PC-3 (cell line): ENCODE results near the gene KATNA1. TPM values are rescaled to one million over a fixed set of nuclear protein-coding genes. Genes with fewer than 3 reads are reported as not detected.
A peak's percentile ranks its signal among the peaks of the same experiment; 100 is the strongest.

Source experiments
- ATAC-seq: fragments of 200-7000 bp; cut with Tn5 transposase; 2 replicates; pipeline ENCODE4 v1.9.1; 2020; ENCODE audit warnings: mild to moderate bottlenecking, moderate library complexity
- BruUV-seq: library from RNA; stranded (reverse); fragments of 400-500 nt; replicated peaks from 2 replicates; lab custom pipeline; 2021; lab: Mats Ljungman, UMichigan
- CTCF ChIA-PET: fragments of 300-600 bp; sonication (Branson Sonifier 250); formaldehyde crosslinking; loops from one replicate; lab custom pipeline; 2022; ENCODE audit warnings: antibody characterized with exemption; lab: Charles Lee
- POLR2A ChIA-PET: fragments of 300-600 bp; sonication (Branson Sonifier 250); formaldehyde crosslinking; loops from one replicate; lab custom pipeline; 2022; ENCODE audit warnings: antibody characterized with exemption; ENCODE audit not compliant: unreplicated experiment; lab: Charles Lee
- DNase-seq: peaks from one replicate; pipeline ENCODE4 v3.0.0-alpha.2; 2015
- H2AFZ ChIP-seq: fragments of 300-600 bp; sonication (generic); 2 replicates; pipeline ENCODE4 v1.6.0; 2016; ENCODE audit warnings: antibody characterized with exemption, low read length
- H3F3A ChIP-seq: fragments of 300-600 bp; sonication (generic); one replicate; pipeline ENCODE4 v1.6.0; 2017; ENCODE audit warnings: antibody characterized with exemption, low read length, control low read depth, mild to moderate bottlenecking; ENCODE audit not compliant: unreplicated experiment
- H3K27ac ChIP-seq: fragments of 300-600 bp; sonication (generic); 2 replicates; pipeline ENCODE4 v1.5.1; 2016; ENCODE audit warnings: mild to moderate bottlenecking, low read length
- H3K27me3 ChIP-seq: fragments of 300-600 bp; sonication (generic); 2 replicates; pipeline ENCODE4 v1.6.1; 2016; ENCODE audit warnings: low read length, mixed read lengths
- H3K36me3 ChIP-seq: fragments of 300-600 bp; sonication (generic); 2 replicates; pipeline ENCODE4 v1.6.1; 2016; ENCODE audit warnings: low read depth, mixed run types, low read length, mixed read lengths
- H3K4me1 ChIP-seq: fragments of 300-600 bp; sonication (generic); 2 replicates; pipeline ENCODE4 v1.5.1; 2016; ENCODE audit warnings: low read length; ENCODE audit not compliant: insufficient read depth
- H3K4me2 ChIP-seq: fragments of 300-600 bp; sonication (generic); 2 replicates; pipeline ENCODE4 v1.6.0; 2016; ENCODE audit warnings: low read length
- H3K4me3 ChIP-seq: fragments of 300-600 bp; sonication (generic); 2 replicates; pipeline ENCODE4 v1.5.1; 2016; ENCODE audit warnings: mild to moderate bottlenecking, low read length, mixed read lengths
- H3K79me2 ChIP-seq: fragments of 300-600 bp; sonication (generic); 2 replicates; pipeline ENCODE4 v1.6.1; 2017; ENCODE audit warnings: low read length, mixed read lengths
- H3K9ac ChIP-seq: fragments of 300-600 bp; sonication (generic); 2 replicates; pipeline ENCODE4 v1.6.0; 2016; ENCODE audit warnings: mild to moderate bottlenecking, low read length
- H3K9me2 ChIP-seq: fragments of 300-600 bp; sonication (generic); replicated peaks from 2 replicates; pipeline ENCODE4 v1.6.1; 2016; ENCODE audit warnings: mixed run types, low read length, mixed read lengths
- H3K9me3 ChIP-seq: fragments of 300-600 bp; sonication (generic); 2 replicates; pipeline ENCODE4 v1.6.1; 2016; ENCODE audit warnings: low read length, mixed read lengths
- H4K20me1 ChIP-seq: fragments of 300-600 bp; sonication (generic); 2 replicates; pipeline ENCODE4 v1.6.1; 2016; ENCODE audit warnings: low read length, mixed read lengths
- CTCF ChIP-seq: fragments of 300-600 bp; sonication (generic); conservative IDR thresholded peaks from 2 replicates; pipeline ENCODE4 v1.5.1; 2017; ENCODE audit warnings: antibody characterized with exemption, low read depth, mild to moderate bottlenecking, low read length
- EZH2 ChIP-seq: fragments of 300-600 bp; sonication (generic); IDR thresholded peaks from one replicate; pipeline ENCODE4 v1.6.1; 2017; ENCODE audit warnings: antibody characterized with exemption, mild to moderate bottlenecking, low read length; ENCODE audit not compliant: unreplicated experiment
- EZH2phosphoT487 ChIP-seq: fragments of 300-600 bp; sonication (generic); IDR thresholded peaks from 2 replicates; pipeline ENCODE4 v1.6.1; 2018; ENCODE audit warnings: mild to moderate bottlenecking, antibody characterized with exemption, low read length, borderline replicate concordance
- intact Hi-C: fragments of 100-400 bp; cut with micrococcal nuclease; formaldehyde crosslinking; loops from 2 replicates; pipeline ENCODE4 v1.9.0; 2023
- total RNA-seq: library from RNA; depleted of rRNA; stranded (reverse); fragments of >200 nt; gene quantifications from 2 replicates; pipeline ENCODE4 v1.2.3, GENCODE V29; 2014

The KATNA1 gene
- total RNA-seq, 1 experiment from 2014 or later: 18.1 TPM

GRCh38 chr6:149696901-149697300, 48.4 kb upstream of the KATNA1 start:
- H3K4me2 ChIP-seq: no peak overlapping the region
- H3K9me3 ChIP-seq: no peaks in the 10 kb centered on the region
- no peak overlapping the region for H3K4me3 ChIP-seq
- peaks cover 5% of the 10 kb centered on the region; the same call in 1 of the 2 replicates for H3K36me3 ChIP-seq
- no peak for TF ChIP-seq EZH2phosphoT487
- TF ChIP-seq EZH2: no peak
- TF ChIP-seq CTCF: no peak
- no peaks in the 10 kb centered on the region for H3F3A ChIP-seq
- ChIA-PET POLR2A (no interaction called here), CTCF (no interaction called here)
- no peaks in the 10 kb centered on the region for H3K27me3 ChIP-seq
- ATAC-seq (peak; percentile 64), DNase-seq (peak; percentile 36)
- H4K20me1 ChIP-seq: no peaks in the 10 kb centered on the region
- BruUV-seq: no TSS peak
- H3K4me1 ChIP-seq: no peaks in the 10 kb centered on the region
- intact Hi-C loops: no loop called here
- H2AFZ ChIP-seq: no peak overlapping the region
- no peak overlapping the region for H3K9ac ChIP-seq
- peaks cover 45% of the 10 kb centered on the region for H3K79me2 ChIP-seq
- no peak overlapping the region for H3K27ac ChIP-seq
- no peaks in the 10 kb centered on the region for H3K9me2 ChIP-seq

DNA sequence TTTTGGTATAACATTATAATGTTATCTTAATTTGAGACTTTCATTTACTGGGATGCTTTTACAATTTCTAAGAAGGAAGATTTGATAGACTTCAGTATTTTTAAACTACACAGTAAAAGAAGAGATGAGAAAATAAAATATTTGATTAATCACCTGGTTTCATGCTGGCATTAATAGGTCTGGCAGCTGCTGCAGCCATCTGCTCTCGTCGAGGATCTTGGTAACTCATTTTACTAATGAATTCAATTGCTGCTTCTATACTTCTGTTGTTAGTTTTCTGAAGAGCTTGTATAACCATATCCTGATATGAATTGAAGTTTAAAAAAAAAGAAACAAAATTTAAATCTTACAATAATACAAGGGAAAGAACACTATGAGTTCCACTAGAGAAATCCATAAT, 46.4 kb upstream of the KATNA1 start:
- ATAC-seq (no peak), DNase-seq (no peak)
- Histone ChIP-seq H3K4me3 (no peak overlapping the region), H3K9me3 (no peaks in the 10 kb centered on the region), H3F3A (no peaks in the 10 kb centered on the region), H3K27me3 (no peaks in the 10 kb centered on the region), H3K4me1 (no peaks in the 10 kb centered on the region), H3K27ac (no peak overlapping the region), H3K9ac (no peak overlapping the region), H4K20me1 (no peaks in the 10 kb centered on the region), H3K9me2 (no peaks in the 10 kb centered on the region), H3K79me2 (peaks cover 34% of the 10 kb centered on the region), H2AFZ (no peak overlapping the region), H3K4me2 (no peak overlapping the region), H3K36me3 (peaks cover 5% of the 10 kb centered on the region; the same call in 1 of the 2 replicates)
- intact Hi-C loops: no loop called here
- no TSS peak for BruUV-seq
- ChIA-PET POLR2A (no interaction called here), CTCF (no interaction called here)
- TF ChIP-seq EZH2: no peak
- TF ChIP-seq CTCF: no peak
- TF ChIP-seq EZH2phosphoT487: no peak

GRCh38 chr6:149691201-149691600, 42.7 kb upstream of the KATNA1 start:
- BruUV-seq: no TSS peak
- H2AFZ ChIP-seq: no peak overlapping the region
- no peak overlapping the region for H3K9ac ChIP-seq
- intact Hi-C loops: no loop called here
- H3K27ac ChIP-seq: no peak overlapping the region
- H3K4me2 ChIP-seq: no peak overlapping the region
- ATAC-seq (no peak), DNase-seq (no peak)
- ChIA-PET POLR2A (no interaction called here), CTCF (no interaction called here)
- no peaks in the 10 kb centered on the region for H3K9me3 ChIP-seq
- no peaks in the 10 kb centered on the region for H4K20me1 ChIP-seq
- no peaks in the 10 kb centered on the region for H3K4me1 ChIP-seq
- H3K4me3 ChIP-seq: no peak overlapping the region
- H3K27me3 ChIP-seq: no peaks in the 10 kb centered on the region
- TF ChIP-seq EZH2phosphoT487 (no peak), CTCF (no peak), EZH2 (no peak)
- H3K9me2 ChIP-seq: no peaks in the 10 kb centered on the region
- 0 out of 2 replicates have a peak, but pooled peaks cover 3% of the 10 kb centered on the region for H3K79me2 ChIP-seq
- peaks cover 5% of the 10 kb centered on the region for H3K36me3 ChIP-seq
- no peaks in the 10 kb centered on the region for H3F3A ChIP-seq
